Neural cell (in vitro differentiated cells): ENCODE results near the gene ZMIZ2. TPM values are rescaled to one million over a fixed set of nuclear protein-coding genes. Genes with fewer than 3 reads are reported as not detected.

Experiments used
- H2AFZ ChIP-seq: fragments of 200-600, 300-800 bp; sonication (generic), shearing (Covaris generic); 2 replicates; pipeline ENCODE4 v1.6.0; 2014; ENCODE audit warnings: low read depth, mild to moderate bottlenecking, antibody characterized with exemption, low read length, moderate library complexity
- H3F3A ChIP-seq: fragments of 200-600 bp; shearing (Covaris generic); 2 replicates; pipeline ENCODE4 v1.6.1; 2016; ENCODE audit warnings: mild to moderate bottlenecking, moderate library complexity, mixed read lengths, antibody characterized with exemption, low read length; ENCODE audit not compliant: insufficient read depth, poor library complexity, severe bottlenecking
- H3K27ac ChIP-seq: fragments of 200-600, 300-800 bp; sonication (generic), shearing (Covaris generic); 2 replicates; pipeline ENCODE4 v1.5.1; 2014; ENCODE audit warnings: mild to moderate bottlenecking, low read length, moderate library complexity
- H3K27me3 ChIP-seq: fragments of 300-800, 200-600 bp; sonication (generic), shearing (Covaris generic); 2 replicates; pipeline ENCODE4 v1.6.0; 2014; ENCODE audit warnings: mild to moderate bottlenecking, low read depth, low read length, moderate library complexity; ENCODE audit not compliant: insufficient read depth
- H3K36me3 ChIP-seq: fragments of 300-800, 200-600 bp; sonication (generic), shearing (Covaris generic); 2 replicates; pipeline ENCODE4 v1.5.1; 2014; ENCODE audit warnings: mild to moderate bottlenecking, antibody characterized with exemption, low read length, moderate library complexity; ENCODE audit not compliant: insufficient read depth
- H3K4me2 ChIP-seq: fragments of 300-800, 200-600 bp; sonication (generic), shearing (Covaris generic); 2 replicates; pipeline ENCODE4 v1.6.0; 2014; ENCODE audit warnings: mild to moderate bottlenecking, low read length
- H3K4me3 ChIP-seq: fragments of 300-800, 200-600 bp; sonication (generic), shearing (Covaris generic); 2 replicates; pipeline ENCODE4 v1.5.1; 2014; ENCODE audit warnings: mild to moderate bottlenecking, low read length, moderate library complexity
- H3K79me2 ChIP-seq: fragments of 200-600 bp; shearing (Covaris generic); replicated peaks from 2 replicates; pipeline ENCODE4 v1.6.0; 2014; ENCODE audit warnings: mild to moderate bottlenecking, low read length, moderate library complexity; ENCODE audit not compliant: insufficient read depth
- H3K9ac ChIP-seq: fragments of 300-800, 200-600 bp; sonication (generic), shearing (Covaris generic); 2 replicates; pipeline ENCODE4 v1.6.1; 2016; ENCODE audit warnings: mild to moderate bottlenecking, low read length, mixed read lengths
- H3K9me2 ChIP-seq: fragments of 200-600 bp; shearing (Covaris generic); 2 replicates; pipeline ENCODE4 v1.6.1; 2016; ENCODE audit warnings: mild to moderate bottlenecking, low read length, mixed read lengths; ENCODE audit not compliant: insufficient read depth
- H3K9me3 ChIP-seq: fragments of 200-600, 300-800 bp; sonication (generic), shearing (Covaris generic); 2 replicates; pipeline ENCODE4 v1.6.1; 2016; ENCODE audit warnings: mild to moderate bottlenecking, mixed run types, low read length, moderate library complexity, mixed read lengths
- H4K20me1 ChIP-seq: fragments of 200-600 bp; shearing (Covaris generic); 2 replicates; pipeline ENCODE4 v1.6.1; 2016; ENCODE audit warnings: mild to moderate bottlenecking, mixed run types; ENCODE audit not compliant: insufficient read depth
- EP300 ChIP-seq: fragments of 450-650 bp; conservative IDR thresholded peaks from 2 replicates; pipeline ENCODE4 v1.6.1; 2014; ENCODE audit warnings: antibody characterized with exemption, mild to moderate bottlenecking, moderate library complexity; ENCODE audit not compliant: poor library complexity, severe bottlenecking
- EZH2 ChIP-seq: fragments of 200-600, 300-800 bp; shearing (Covaris generic), sonication (generic); IDR thresholded peaks from 2 replicates; pipeline ENCODE4 v1.6.1; 2014; ENCODE audit warnings: antibody characterized with exemption, low read length, borderline replicate concordance, mild to moderate bottlenecking; ENCODE audit not compliant: insufficient read depth, poor library complexity, severe bottlenecking
- MXI1 ChIP-seq: fragments of 450-650 bp; conservative IDR thresholded peaks from 2 replicates; pipeline ENCODE4 v1.6.1; 2014; ENCODE audit warnings: antibody characterized with exemption, mild to moderate bottlenecking; ENCODE audit not compliant: poor library complexity, severe bottlenecking
- POLR2AphosphoS5 ChIP-seq: IDR thresholded peaks from 2 replicates; pipeline ENCODE4 v1.6.1; 2012
- RAD21 ChIP-seq: fragments of 450-650 bp; conservative IDR thresholded peaks from 2 replicates; pipeline ENCODE4 v1.6.1; 2014; ENCODE audit warnings: antibody characterized with exemption, mild to moderate bottlenecking, moderate library complexity
- SMC3 ChIP-seq: fragments of 450-650 bp; conservative IDR thresholded peaks from 2 replicates; pipeline ENCODE4 v1.6.1; 2014; ENCODE audit warnings: antibody characterized with exemption, mild to moderate bottlenecking, moderate library complexity; ENCODE audit not compliant: poor library complexity
- TAF1 ChIP-seq: IDR thresholded peaks from 2 replicates; pipeline ENCODE4 v1.6.1; 2012; ENCODE audit warnings: low read depth
- polyA plus RNA-seq: library from polyadenylated mRNA; depleted of rRNA; stranded (reverse); fragments of >200 nt; gene quantifications from 2 replicates; pipeline ENCODE4 v1.2.3, GENCODE V29; 2014
- TF ChIP-seq, protein P1 (sequence below): fragments of 450-650 bp; IDR thresholded peaks from 2 replicates; pipeline ENCODE4 v1.5.1; 2014; ENCODE audit warnings: antibody characterized with exemption, mild to moderate bottlenecking, moderate library complexity; ENCODE audit not compliant: poor library complexity, severe bottlenecking
- TF ChIP-seq, protein P2 (sequence below): IDR thresholded peaks from 2 replicates; pipeline ENCODE4 v1.6.1; 2012; ENCODE audit warnings: borderline replicate concordance

The ZMIZ2 gene
- polyA plus RNA-seq, 1 donor from 2014 or later: 18.3 TPM

DNA sequence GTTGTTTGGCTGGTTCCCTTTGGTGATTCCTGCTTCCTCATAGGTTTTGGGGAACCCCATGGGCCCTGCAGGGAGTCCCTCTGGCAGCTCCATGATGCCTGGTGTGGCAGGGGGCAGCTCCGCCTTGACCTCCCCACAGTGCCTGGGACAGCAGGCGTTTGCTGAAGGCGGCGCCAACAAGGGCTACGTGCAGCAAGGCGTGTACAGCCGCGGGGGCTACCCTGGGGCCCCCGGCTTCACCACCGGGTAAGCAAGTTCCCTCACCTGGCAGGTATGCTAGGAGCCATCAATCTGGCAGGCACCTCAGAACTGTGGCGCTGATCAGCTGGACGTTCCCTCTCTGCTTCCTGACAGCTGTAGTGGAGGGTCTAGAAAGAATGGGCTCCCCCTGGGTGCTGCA lies 8.3 kb downstream of the ZMIZ2 start:
- no peak overlapping the region for H3K27ac ChIP-seq
- TF ChIP-seq RAD21 (no peak), MXI1 (no peak), POLR2AphosphoS5 (no peak), EZH2 (no peak), EP300 (no peak), TAF1 (no peak), SMC3 (no peak)
- TF ChIP-seq, protein P1, sequence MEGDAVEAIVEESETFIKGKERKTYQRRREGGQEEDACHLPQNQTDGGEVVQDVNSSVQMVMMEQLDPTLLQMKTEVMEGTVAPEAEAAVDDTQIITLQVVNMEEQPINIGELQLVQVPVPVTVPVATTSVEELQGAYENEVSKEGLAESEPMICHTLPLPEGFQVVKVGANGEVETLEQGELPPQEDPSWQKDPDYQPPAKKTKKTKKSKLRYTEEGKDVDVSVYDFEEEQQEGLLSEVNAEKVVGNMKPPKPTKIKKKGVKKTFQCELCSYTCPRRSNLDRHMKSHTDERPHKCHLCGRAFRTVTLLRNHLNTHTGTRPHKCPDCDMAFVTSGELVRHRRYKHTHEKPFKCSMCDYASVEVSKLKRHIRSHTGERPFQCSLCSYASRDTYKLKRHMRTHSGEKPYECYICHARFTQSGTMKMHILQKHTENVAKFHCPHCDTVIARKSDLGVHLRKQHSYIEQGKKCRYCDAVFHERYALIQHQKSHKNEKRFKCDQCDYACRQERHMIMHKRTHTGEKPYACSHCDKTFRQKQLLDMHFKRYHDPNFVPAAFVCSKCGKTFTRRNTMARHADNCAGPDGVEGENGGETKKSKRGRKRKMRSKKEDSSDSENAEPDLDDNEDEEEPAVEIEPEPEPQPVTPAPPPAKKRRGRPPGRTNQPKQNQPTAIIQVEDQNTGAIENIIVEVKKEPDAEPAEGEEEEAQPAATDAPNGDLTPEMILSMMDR: no peak
- TF ChIP-seq, protein P2, sequence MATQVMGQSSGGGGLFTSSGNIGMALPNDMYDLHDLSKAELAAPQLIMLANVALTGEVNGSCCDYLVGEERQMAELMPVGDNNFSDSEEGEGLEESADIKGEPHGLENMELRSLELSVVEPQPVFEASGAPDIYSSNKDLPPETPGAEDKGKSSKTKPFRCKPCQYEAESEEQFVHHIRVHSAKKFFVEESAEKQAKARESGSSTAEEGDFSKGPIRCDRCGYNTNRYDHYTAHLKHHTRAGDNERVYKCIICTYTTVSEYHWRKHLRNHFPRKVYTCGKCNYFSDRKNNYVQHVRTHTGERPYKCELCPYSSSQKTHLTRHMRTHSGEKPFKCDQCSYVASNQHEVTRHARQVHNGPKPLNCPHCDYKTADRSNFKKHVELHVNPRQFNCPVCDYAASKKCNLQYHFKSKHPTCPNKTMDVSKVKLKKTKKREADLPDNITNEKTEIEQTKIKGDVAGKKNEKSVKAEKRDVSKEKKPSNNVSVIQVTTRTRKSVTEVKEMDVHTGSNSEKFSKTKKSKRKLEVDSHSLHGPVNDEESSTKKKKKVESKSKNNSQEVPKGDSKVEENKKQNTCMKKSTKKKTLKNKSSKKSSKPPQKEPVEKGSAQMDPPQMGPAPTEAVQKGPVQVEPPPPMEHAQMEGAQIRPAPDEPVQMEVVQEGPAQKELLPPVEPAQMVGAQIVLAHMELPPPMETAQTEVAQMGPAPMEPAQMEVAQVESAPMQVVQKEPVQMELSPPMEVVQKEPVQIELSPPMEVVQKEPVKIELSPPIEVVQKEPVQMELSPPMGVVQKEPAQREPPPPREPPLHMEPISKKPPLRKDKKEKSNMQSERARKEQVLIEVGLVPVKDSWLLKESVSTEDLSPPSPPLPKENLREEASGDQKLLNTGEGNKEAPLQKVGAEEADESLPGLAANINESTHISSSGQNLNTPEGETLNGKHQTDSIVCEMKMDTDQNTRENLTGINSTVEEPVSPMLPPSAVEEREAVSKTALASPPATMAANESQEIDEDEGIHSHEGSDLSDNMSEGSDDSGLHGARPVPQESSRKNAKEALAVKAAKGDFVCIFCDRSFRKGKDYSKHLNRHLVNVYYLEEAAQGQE: no peak

DNA sequence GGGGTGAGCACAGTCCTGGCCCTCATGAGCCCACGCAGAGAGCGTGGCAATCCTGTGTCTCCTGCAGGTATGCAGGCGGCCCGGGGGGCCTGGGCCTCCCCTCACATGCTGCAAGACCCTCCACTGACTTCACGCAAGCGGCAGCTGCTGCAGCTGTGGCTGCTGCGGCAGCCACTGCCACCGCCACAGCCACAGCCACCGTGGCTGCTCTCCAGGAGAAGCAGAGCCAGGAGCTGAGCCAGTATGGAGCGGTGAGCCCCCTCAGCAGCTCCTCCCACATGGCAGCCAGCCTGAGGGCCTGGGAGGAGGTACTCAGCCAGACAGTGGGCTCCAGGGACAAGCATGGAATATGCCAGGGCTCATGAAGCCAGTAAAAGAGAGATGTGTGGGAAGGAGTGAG lies 8.7 kb downstream of the ZMIZ2 start:
- Histone ChIP-seq H3K4me3 (no peak overlapping the region), H3K9ac (no peak overlapping the region), H3K4me2 (no peak overlapping the region), H3K79me2 (peaks cover 29% of the 10 kb centered on the region), H4K20me1 (peaks cover 17% of the 10 kb centered on the region), H3F3A (no peaks in the 10 kb centered on the region), H3K36me3 (peaks cover 4% of the 10 kb centered on the region), H3K27me3 (no peaks in the 10 kb centered on the region), H2AFZ (no peak overlapping the region), H3K9me3 (no peaks in the 10 kb centered on the region), H3K27ac (no peak overlapping the region), H3K9me2 (no peaks in the 10 kb centered on the region)
- TF ChIP-seq RAD21: no peak
- no peak for TF ChIP-seq SMC3
- TF ChIP-seq MXI1: no peak
- no peak for TF ChIP-seq EZH2

More for the DNA sequence above, 8.3 kb downstream of the ZMIZ2 start:
- Histone ChIP-seq H3K4me2 (no peak overlapping the region), H3F3A (no peaks in the 10 kb centered on the region), H3K36me3 (peaks cover 4% of the 10 kb centered on the region), H3K9ac (no peak overlapping the region), H2AFZ (no peak overlapping the region), H3K27me3 (no peaks in the 10 kb centered on the region), H3K79me2 (peaks cover 30% of the 10 kb centered on the region), H4K20me1 (peaks cover 17% of the 10 kb centered on the region), H3K4me3 (no peak overlapping the region), H3K9me2 (no peaks in the 10 kb centered on the region), H3K9me3 (no peaks in the 10 kb centered on the region)
